Testis (tissue), 3 donors: ENCODE results near the gene GNA15. TPM values are rescaled to one million over a fixed set of nuclear protein-coding genes. Genes with fewer than 3 reads are reported as not detected.

Source experiments
- DNase-seq: peaks from one replicate; pipeline ENCODE4 v3.0.0-alpha.2; 2019
- H3K27ac ChIP-seq, 2 donors: fragments of 200-600 bp; sonication (generic); one replicate each; pipeline ENCODE4 v1.5.1; 2019
- H3K27me3 ChIP-seq: fragments of 200-600 bp; sonication (generic); one replicate; pipeline ENCODE4 v1.5.1; 2019
- H3K36me3 ChIP-seq: fragments of 200-600 bp; sonication (generic); one replicate; pipeline ENCODE4 v1.5.1; 2017; ENCODE audit warnings: low read depth; ENCODE audit errors: missing control alignments
- H3K4me1 ChIP-seq: fragments of 200-600 bp; sonication (generic); one replicate; pipeline ENCODE4 v1.5.1; 2019
- H3K4me3 ChIP-seq, 2 donors: fragments of 200-600 bp; sonication (generic); one replicate each; pipeline ENCODE4 v1.5.1; 2017 to 2019
- H3K9me3 ChIP-seq: fragments of 200-600 bp; sonication (generic); one replicate; pipeline ENCODE4 v1.5.1; 2017
- CTCF ChIP-seq, 3 experiments: fragments of 450-650 bp in 2 of 3; fragments of 200-600 bp in 1 of 3; sonication (generic) in 1 of 3; IDR thresholded peaks; one replicate each; pipeline ENCODE4 v1.5.1; 2016 to 2019; ENCODE audit warnings: antibody characterized with exemption in 3 of 3, mild to moderate bottlenecking in 2 of 3, moderate library complexity in 1 of 3
- POLR2A ChIP-seq: fragments of 450-650 bp; IDR thresholded peaks from one replicate; pipeline ENCODE4 v1.6.1; 2017; ENCODE audit warnings: antibody characterized with exemption, mild to moderate bottlenecking, moderate library complexity
- WGBS, 2 donors: methylation state at CpG; one replicate each; pipeline ENCODE4 v1.1.5; 2018; 5-methylcytosine and 5-hydroxymethylcytosine counted together
- intact Hi-C: fragments of 100-400 bp; cut with DNase I; formaldehyde crosslinking; loops from one replicate; pipeline ENCODE4 v1.15.1; 2023; ENCODE audit warnings: low total_unique reads
- polyA plus RNA-seq: library from polyadenylated mRNA; stranded (reverse); fragments of 350-450 nt; fragmentation: Illumina TruSeq; extraction: RNeasy Lipid Tissue Mini Kit (QIAGEN cat#74804); gene quantifications from one replicate; pipeline ENCODE4 v1.2.3, GENCODE V29; 2014; ENCODE audit warnings: low read depth, low replicate concordance; ENCODE audit not compliant: insufficient read depth
- total RNA-seq, 2 donors: library from RNA; depleted of rRNA; stranded (reverse); fragments of >200 nt; gene quantifications; one replicate each; pipeline ENCODE4 v1.2.3, GENCODE V29; 2016

Gene GNA15
- total and polyA plus RNA-seq, 3 donors from 2014 or later: 2.5 to 4.0 (median 3.6) TPM

- Histone ChIP-seq H3K27me3 (no peaks in the 10 kb centered on the region), H3K9me3 (no peaks in the 10 kb centered on the region), H3K4me1 (peaks cover 4% of the 10 kb centered on the region), H3K36me3 (no peaks in the 10 kb centered on the region), H3K4me3 (no peak overlapping the region), H3K27ac (no peak overlapping the region)
- TF ChIP-seq CTCF (IDR thresholded peaks at IDR 0.05) (no peak), POLR2A (no peak)
- 88 to 91% methylated on average over 16 to 40 of the region's 40 CpGs for WGBS, 2 donors
- DNase-seq: no peak
- intact Hi-C loops: no loop called here
These were observed 57.6 kb downstream of the GNA15 start for GRCh38 chr19:3193256-3194105.

GRCh38 chr19:3194106-3195087 is 58.6 kb downstream of the GNA15 start:
- Histone ChIP-seq H3K36me3 (no peaks in the 10 kb centered on the region), H3K9me3 (no peaks in the 10 kb centered on the region), H3K27ac (no peak overlapping the region), H3K27me3 (no peaks in the 10 kb centered on the region), H3K4me1 (peaks cover 2% of the 10 kb centered on the region), H3K4me3 (no peak overlapping the region)
- intact Hi-C loops: no loop called here
- DNase-seq: no peak
- no peak for TF ChIP-seq POLR2A
- TF ChIP-seq CTCF (IDR thresholded peaks at IDR 0.05): no peak
- WGBS, 2 donors: 88 to 89% methylated on average over 17 of the region's 17 CpGs

GRCh38 chr19:3196064-3196932 is 60.5 kb downstream of the GNA15 start:
- 93% methylated on average over 32 to 42 of the region's 42 CpGs for WGBS, 2 donors
- no peaks in the 10 kb centered on the region for H3K36me3 ChIP-seq
- intact Hi-C loops: no loop called here
- no peak for DNase-seq
- H3K4me1 ChIP-seq: no peaks in the 10 kb centered on the region
- H3K4me3 ChIP-seq: no peak overlapping the region
- no peak overlapping the region for H3K27ac ChIP-seq
- TF ChIP-seq POLR2A (no peak), CTCF (IDR thresholded peaks at IDR 0.05) (no peak)
- no peaks in the 10 kb centered on the region for H3K9me3 ChIP-seq
- no peaks in the 10 kb centered on the region for H3K27me3 ChIP-seq

- intact Hi-C loops: no loop called here
- TF ChIP-seq CTCF (IDR thresholded peaks at IDR 0.05): no peak
- no peak for TF ChIP-seq POLR2A
- H3K36me3 ChIP-seq: no peaks in the 10 kb centered on the region
These were observed 61.0 kb downstream of the GNA15 start for GRCh38 chr19:3196933-3197205.

More at GRCh38 chr19:3196933-3197205, 61.0 kb downstream of the GNA15 start:
- 92 to 95% methylated on average over 7 to 14 of the region's 14 CpGs for WGBS, 2 donors
- Histone ChIP-seq H3K27ac (no peak overlapping the region), H3K27me3 (no peaks in the 10 kb centered on the region), H3K4me1 (no peaks in the 10 kb centered on the region), H3K9me3 (no peaks in the 10 kb centered on the region), H3K4me3 (no peak overlapping the region)
- no peak for DNase-seq
